ENCODE measurements around the gene ARHGAP32. TPM values are rescaled to one million over a fixed set of nuclear protein-coding genes. Genes with fewer than 3 reads are reported as not detected.

ARHGAP32 gene
- polyA plus RNA-seq, 1 of the 3 experiments (the other 2 are of a cell fraction), result 4.8 TPM

DNA sequence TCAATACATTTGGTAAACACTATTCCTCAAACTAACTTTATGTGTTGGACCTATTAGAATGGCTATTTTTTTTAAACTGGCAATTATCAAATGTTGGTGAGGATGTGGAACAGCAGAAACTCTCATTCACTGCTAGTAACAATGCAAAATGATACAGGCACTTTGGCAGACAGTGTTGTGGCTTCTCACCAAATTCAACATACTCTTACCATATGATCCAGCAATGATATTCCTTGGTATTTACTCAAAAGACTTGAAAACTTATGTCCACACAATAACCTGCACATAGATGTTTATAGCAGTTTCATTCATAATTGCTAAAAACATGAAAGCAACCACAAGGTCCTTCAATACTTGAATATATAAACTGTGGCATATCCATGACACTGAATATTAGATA is 136.9 kb downstream of the ARHGAP32 start (continued):
- TF ChIP-seq GATA2 (CRISPR knock-in tag; IDR thresholded peaks at IDR 0.05) (no peak), ELF1 (IDR thresholded peaks at IDR 0.05) (no peak), TAF1 (IDR thresholded peaks at IDR 0.05; ENCODE audit: borderline replicate concordance, low read depth, low read length) (no peak)
- TF ChIP-seq, protein P1, sequence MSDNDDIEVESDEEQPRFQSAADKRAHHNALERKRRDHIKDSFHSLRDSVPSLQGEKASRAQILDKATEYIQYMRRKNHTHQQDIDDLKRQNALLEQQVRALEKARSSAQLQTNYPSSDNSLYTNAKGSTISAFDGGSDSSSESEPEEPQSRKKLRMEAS (IDR thresholded peaks at IDR 0.05; ENCODE audit: low read depth), result no peak
- TF ChIP-seq, protein P2, sequence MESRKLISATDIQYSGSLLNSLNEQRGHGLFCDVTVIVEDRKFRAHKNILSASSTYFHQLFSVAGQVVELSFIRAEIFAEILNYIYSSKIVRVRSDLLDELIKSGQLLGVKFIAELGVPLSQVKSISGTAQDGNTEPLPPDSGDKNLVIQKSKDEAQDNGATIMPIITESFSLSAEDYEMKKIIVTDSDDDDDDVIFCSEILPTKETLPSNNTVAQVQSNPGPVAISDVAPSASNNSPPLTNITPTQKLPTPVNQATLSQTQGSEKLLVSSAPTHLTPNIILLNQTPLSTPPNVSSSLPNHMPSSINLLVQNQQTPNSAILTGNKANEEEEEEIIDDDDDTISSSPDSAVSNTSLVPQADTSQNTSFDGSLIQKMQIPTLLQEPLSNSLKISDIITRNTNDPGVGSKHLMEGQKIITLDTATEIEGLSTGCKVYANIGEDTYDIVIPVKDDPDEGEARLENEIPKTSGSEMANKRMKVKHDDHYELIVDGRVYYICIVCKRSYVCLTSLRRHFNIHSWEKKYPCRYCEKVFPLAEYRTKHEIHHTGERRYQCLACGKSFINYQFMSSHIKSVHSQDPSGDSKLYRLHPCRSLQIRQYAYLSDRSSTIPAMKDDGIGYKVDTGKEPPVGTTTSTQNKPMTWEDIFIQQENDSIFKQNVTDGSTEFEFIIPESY (IDR thresholded peaks at IDR 0.05; ENCODE audit: borderline replicate concordance, low read depth), result no peak

DNA sequence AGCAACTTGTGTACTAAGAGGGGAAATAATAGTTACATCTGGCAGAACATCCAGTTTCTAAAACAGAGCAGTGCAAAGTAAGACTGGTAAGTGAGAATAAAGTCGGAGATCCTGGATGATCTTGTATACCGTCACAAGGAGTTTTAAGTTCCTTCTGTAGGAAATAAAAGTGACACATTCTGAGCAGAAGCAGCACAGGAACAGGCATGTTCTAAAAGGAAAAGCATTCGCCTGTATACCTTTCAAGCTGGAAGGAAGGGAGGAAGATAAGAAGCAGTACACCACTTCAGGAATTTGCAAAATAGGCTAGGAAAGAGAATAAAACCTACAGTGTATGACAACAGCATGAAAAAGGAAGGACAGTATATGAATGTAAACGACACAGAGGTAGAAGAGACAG is 143.2 kb downstream of the ARHGAP32 start:
- Histone ChIP-seq H3F3A (replicated peaks; ENCODE audit: insufficient read depth) (no peaks in the 10 kb centered on the region), H3K9me2 (no peaks in the 10 kb centered on the region), H3K79me2 (ENCODE audit: insufficient read depth) (no peaks in the 10 kb centered on the region), H3K9me3 (no peaks in the 10 kb centered on the region), H3K4me1 (ENCODE audit: control insufficient read depth in 1 of 2, insufficient read depth in 2 of 2, low read depth in 1 of 2, low read length in 1 of 2) (no peaks in the 10 kb centered on the region), H3K36me3 (replicated peaks in 1 of 2; ENCODE audit: control insufficient read depth in 1 of 2, insufficient read depth in 2 of 2, low read length in 1 of 2) (no peaks in the 10 kb centered on the region), H3K27ac (ENCODE audit: low read depth in 2 of 2, low read length in 1 of 2) (no peak overlapping the region), H3K4me3 (ENCODE audit: low read depth in 2 of 2, low read length in 1 of 2) (no peak overlapping the region), H2AFZ (ENCODE audit: low read depth) (no peak overlapping the region), H3K9ac (no peak overlapping the region), H4K20me1 (ENCODE audit: insufficient read depth) (no peaks in the 10 kb centered on the region), H3K4me2 (no peak overlapping the region), H3K27me3 (ENCODE audit: insufficient read depth) (no peaks in the 10 kb centered on the region)
- ChIA-PET POLR2A (no interaction called here), CTCF (no interaction called here)
- no peak for DNase-seq
- TF ChIP-seq CHD2 (IDR thresholded peaks at IDR 0.05; ENCODE audit: low read length, partially characterized antibody) (no peak), SIN3A (IDR thresholded peaks at IDR 0.05; ENCODE audit: borderline replicate concordance, low read depth, low read length) (no peak), RFX5 (IDR thresholded peaks at IDR 0.05; ENCODE audit: low read length) (no peak), EP300 (IDR thresholded peaks at IDR 0.05; ENCODE audit: borderline replicate concordance in 1 of 2, low read depth in 1 of 2, low read length in 1 of 2) (no peak), TAF1 (IDR thresholded peaks at IDR 0.05; ENCODE audit: borderline replicate concordance, low read depth, low read length) (no peak)
- TF ChIP-seq, protein P3, sequence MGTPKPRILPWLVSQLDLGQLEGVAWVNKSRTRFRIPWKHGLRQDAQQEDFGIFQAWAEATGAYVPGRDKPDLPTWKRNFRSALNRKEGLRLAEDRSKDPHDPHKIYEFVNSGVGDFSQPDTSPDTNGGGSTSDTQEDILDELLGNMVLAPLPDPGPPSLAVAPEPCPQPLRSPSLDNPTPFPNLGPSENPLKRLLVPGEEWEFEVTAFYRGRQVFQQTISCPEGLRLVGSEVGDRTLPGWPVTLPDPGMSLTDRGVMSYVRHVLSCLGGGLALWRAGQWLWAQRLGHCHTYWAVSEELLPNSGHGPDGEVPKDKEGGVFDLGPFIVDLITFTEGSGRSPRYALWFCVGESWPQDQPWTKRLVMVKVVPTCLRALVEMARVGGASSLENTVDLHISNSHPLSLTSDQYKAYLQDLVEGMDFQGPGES (IDR thresholded peaks at IDR 0.05; ENCODE audit: low read depth, low read length), result no peak
- WGBS (ENCODE audit: low lambda C conversion rate), result 70% methylated on average over 4 of the region's 4 CpGs

DNA sequence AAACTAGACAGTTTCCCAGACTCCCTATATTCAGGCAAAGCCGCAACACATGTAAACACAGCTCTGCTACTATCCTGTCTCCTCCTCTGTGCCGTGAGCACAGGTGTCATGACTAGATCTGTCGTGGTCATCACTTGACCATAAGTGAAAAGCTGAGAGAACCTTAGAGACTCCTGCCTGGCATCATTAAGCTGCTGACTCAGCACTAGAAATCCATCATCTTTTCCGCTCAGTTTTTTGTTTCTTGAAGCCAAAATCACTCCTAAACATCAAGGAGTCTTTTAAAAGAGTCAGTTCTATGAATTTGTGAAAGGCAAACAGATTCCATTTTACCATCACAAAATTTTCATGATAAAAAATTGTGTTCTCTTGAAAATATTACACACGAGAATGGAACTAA is 147.0 kb downstream of the ARHGAP32 start:
- peaks cover 0 to 6% of the 10 kb centered on the region in 2 experiments for H3K36me3 ChIP-seq (replicated peaks in 1 of 2; ENCODE audit: control insufficient read depth in 1 of 2, insufficient read depth in 2 of 2, low read length in 1 of 2)
- no peaks in the 10 kb centered on the region for H3K9me3 ChIP-seq
- CTCF ChIA-PET, result interaction anchor here (0.7 kb wide), 1 partner anchor 15 kb away, joined by 3 read pairs; no protein-coding TSS in a partner anchor
- peaks cover 4% of the 10 kb centered on the region for H3F3A ChIP-seq (replicated peaks; ENCODE audit: insufficient read depth)
- H4K20me1 ChIP-seq (ENCODE audit: insufficient read depth), result no peaks in the 10 kb centered on the region
- no peak for DNase-seq
- H3K9me2 ChIP-seq, result no peaks in the 10 kb centered on the region
- WGBS (ENCODE audit: low lambda C conversion rate), result 94% methylated on average over 5 of the region's 5 CpGs
- H3K4me1 ChIP-seq (ENCODE audit: control insufficient read depth in 1 of 2, insufficient read depth in 2 of 2, low read depth in 1 of 2, low read length in 1 of 2), result no peaks in the 10 kb centered on the region; a peak in 1 of 4 replicates
- H3K27ac ChIP-seq (ENCODE audit: low read depth in 2 of 2, low read length in 1 of 2), result no peak overlapping the region
- no peak overlapping the region for H2AFZ ChIP-seq (ENCODE audit: low read depth)
- H3K27me3 ChIP-seq (ENCODE audit: insufficient read depth), result no peaks in the 10 kb centered on the region
- POLR2A ChIA-PET, result interaction anchor here (0.6 kb wide), 1 partner anchor 109 kb away, joined by 3 read pairs; no protein-coding TSS in a partner anchor
- no peak overlapping the region for H3K4me3 ChIP-seq (ENCODE audit: low read depth in 2 of 2, low read length in 1 of 2)
- no peaks in the 10 kb centered on the region for H3K79me2 ChIP-seq (ENCODE audit: insufficient read depth)
- H3K4me2 ChIP-seq, result no peak overlapping the region
- H3K9ac ChIP-seq, result no peak overlapping the region
- TF ChIP-seq TCF12 (IDR thresholded peaks at IDR 0.05), result no peak
- TF ChIP-seq ELF1 (IDR thresholded peaks at IDR 0.05), result no peak
- TF ChIP-seq POLR2AphosphoS5 (IDR thresholded peaks at IDR 0.05; ENCODE audit: low read depth, low read length), result no peak
- TF ChIP-seq RFX5 (IDR thresholded peaks at IDR 0.05; ENCODE audit: low read length), result no peak
- TF ChIP-seq, protein P4, sequence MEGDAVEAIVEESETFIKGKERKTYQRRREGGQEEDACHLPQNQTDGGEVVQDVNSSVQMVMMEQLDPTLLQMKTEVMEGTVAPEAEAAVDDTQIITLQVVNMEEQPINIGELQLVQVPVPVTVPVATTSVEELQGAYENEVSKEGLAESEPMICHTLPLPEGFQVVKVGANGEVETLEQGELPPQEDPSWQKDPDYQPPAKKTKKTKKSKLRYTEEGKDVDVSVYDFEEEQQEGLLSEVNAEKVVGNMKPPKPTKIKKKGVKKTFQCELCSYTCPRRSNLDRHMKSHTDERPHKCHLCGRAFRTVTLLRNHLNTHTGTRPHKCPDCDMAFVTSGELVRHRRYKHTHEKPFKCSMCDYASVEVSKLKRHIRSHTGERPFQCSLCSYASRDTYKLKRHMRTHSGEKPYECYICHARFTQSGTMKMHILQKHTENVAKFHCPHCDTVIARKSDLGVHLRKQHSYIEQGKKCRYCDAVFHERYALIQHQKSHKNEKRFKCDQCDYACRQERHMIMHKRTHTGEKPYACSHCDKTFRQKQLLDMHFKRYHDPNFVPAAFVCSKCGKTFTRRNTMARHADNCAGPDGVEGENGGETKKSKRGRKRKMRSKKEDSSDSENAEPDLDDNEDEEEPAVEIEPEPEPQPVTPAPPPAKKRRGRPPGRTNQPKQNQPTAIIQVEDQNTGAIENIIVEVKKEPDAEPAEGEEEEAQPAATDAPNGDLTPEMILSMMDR (IDR thresholded peaks at IDR 0.05), result no peak
- no peak for TF ChIP-seq CHD2 (IDR thresholded peaks at IDR 0.05; ENCODE audit: low read length, partially characterized antibody)
- no peak for TF ChIP-seq TAF1 (IDR thresholded peaks at IDR 0.05; ENCODE audit: borderline replicate concordance, low read depth, low read length)
- TF ChIP-seq, protein P5, sequence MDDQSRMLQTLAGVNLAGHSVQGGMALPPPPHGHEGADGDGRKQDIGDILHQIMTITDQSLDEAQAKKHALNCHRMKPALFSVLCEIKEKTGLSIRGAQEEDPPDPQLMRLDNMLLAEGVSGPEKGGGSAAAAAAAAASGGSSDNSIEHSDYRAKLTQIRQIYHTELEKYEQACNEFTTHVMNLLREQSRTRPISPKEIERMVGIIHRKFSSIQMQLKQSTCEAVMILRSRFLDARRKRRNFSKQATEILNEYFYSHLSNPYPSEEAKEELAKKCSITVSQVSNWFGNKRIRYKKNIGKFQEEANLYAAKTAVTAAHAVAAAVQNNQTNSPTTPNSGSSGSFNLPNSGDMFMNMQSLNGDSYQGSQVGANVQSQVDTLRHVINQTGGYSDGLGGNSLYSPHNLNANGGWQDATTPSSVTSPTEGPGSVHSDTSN (IDR thresholded peaks at IDR 0.05), result no peak
- TF ChIP-seq MEF2A (IDR thresholded peaks at IDR 0.05; ENCODE audit: borderline replicate concordance, low read depth), result no peak
- TF ChIP-seq FOXJ3 (CRISPR knock-in tag; IDR thresholded peaks at IDR 0.05), result no peak
- TF ChIP-seq GABPA (IDR thresholded peaks at IDR 0.05; ENCODE audit: low read depth), result no peak
- no peak for TF ChIP-seq YY1 (IDR thresholded peaks at IDR 0.05; ENCODE audit: low read depth)
- TF ChIP-seq JUND (IDR thresholded peaks at IDR 0.05), result no peak
- TF ChIP-seq SMC3 (IDR thresholded peaks at IDR 0.05; ENCODE audit: low read depth, low read length), result no peak
